Activated CD4-positive, CD25-positive, alpha-beta regulatory T cell (primary cell): Measurements from ENCODE around the gene WFDC1.

Experiments
- DNase-seq, 4 experiments: peaks; one replicate each; lab custom pipeline; 2025; lab: John Stamatoyannopoulos, UW

Gene WFDC1

GRCh38 chr16:84272740-84273320, 21.8 kb upstream of the WFDC1 start:
- no peak for DNase-seq

- DNase-seq, result no peak
Measured at GRCh38 chr16:84274515-84274914, 20.2 kb upstream of the WFDC1 start.

GRCh38 chr16:84275585-84276151, 19.0 kb upstream of the WFDC1 start:
- no peak for DNase-seq

GRCh38 chr16:84277244-84277823, 17.3 kb upstream of the WFDC1 start:
- peak; percentile 29 to 59 (median 48) for DNase-seq

DNA sequence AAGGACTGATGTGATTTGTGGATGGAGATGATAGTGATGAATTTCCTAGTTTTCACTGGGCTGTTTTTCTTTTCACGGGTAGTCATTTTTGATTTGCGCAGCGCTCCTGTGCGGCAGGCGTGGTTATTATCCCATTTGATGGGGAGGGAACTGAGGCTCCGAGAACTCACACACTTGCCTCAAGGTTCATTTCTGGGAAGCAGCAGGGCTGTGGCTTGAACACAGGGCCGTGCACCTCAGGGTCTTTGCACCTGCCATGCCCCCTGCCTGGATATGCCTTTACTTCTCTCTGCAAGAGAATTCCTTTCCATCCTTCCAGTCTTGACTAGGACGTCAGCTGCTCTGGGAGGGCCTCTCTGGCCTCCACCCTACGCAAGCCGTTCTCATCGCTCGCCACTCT, 16.3 kb upstream of the WFDC1 start:
- no peak for DNase-seq

DNA sequence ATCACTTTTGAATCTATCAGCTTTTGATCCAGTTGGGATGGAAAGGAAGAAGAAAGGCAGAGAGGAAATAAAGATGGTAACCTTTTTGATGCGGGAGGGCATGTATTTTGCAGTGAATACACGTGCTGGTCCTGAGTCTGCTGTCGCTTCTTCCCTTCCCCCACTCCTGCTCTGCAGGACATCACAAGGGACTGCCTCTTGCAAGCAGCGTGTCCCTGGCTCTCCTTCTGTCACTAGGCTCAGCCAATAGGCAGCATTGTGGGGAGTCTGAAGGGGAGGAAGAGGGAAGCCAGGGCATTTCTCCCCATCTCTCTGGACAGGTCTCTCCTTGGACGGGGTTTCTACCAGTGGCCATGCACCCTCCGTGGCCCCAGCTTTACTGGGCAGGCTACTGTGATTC, 15.7 kb upstream of the WFDC1 start:
- no peak for DNase-seq

DNA sequence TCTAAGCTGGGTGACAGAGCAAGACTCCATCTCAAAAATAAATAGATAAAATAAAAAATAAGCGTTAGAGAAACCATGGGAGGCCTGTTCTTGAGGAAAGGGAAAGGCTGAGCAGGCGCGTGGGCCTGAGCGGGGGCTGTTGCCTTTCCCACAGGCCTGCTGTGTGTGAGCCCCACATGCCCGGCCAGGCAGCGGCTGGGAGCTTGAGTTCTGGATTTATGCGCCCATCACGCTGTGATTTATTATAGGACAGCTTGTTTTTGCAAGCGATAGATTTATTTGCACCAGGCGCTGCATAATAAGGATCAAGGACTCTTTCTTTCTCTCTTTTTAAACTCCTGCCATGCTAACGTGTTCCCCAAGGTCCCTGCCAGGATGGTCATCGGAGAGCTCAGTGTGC, 14.8 kb upstream of the WFDC1 start:
- DNase-seq, result no peak

- no peak for DNase-seq
Measured at GRCh38 chr16:84281074-84281473, 13.6 kb upstream of the WFDC1 start.

DNA sequence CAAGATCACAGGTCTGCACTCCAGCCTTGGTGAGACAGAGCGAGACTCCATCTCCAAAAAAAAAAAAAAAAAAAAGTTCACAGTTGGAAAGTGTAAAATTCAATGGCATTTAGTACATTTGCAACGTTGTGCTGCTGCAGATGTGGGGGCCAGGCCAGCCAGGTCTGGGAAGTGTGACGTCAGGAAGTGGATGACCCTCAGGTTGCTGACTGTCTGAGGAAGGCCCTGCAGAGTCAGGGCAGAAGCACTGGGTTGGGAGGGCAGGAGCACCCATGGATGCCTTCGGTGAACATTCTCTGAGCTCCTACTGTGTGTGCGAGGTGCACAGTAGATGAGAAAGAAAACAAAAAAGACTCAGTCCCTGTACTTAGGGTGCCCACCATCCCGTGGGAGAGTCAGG, 12.1 kb upstream of the WFDC1 start:
- DNase-seq, result no peak

- no peak for DNase-seq
Measured at GRCh38 chr16:84283314-84284153, 11.1 kb upstream of the WFDC1 start.

- no peak for DNase-seq
Measured at GRCh38 chr16:84284154-84284722, 10.4 kb upstream of the WFDC1 start.

GRCh38 chr16:84286578-84287240, 8.0 kb upstream of the WFDC1 start:
- DNase-seq, result no peak

DNA sequence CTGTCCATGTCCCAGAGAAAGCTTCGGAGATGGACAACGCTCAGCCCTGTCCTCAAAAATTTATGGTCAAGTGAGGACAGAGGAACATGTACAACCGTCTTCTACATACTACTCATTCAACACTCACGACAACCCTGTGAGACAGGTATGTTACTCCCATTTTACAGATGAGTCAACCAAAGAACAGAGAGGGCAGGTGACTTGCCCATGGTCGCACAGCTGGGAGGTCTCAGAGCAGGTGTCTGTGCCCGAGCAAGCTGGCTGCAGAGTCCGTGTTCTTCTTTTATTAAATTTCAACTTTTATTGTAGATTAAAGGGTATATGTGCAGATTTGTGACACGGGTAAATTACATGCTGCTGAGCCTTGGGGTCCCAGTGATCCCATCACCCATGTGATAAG, 5.8 kb upstream of the WFDC1 start:
- DNase-seq, result no peak

GRCh38 chr16:84291226-84291625, 3.5 kb upstream of the WFDC1 start:
- DNase-seq, result no peak

GRCh38 chr16:84292011-84292410, 2.7 kb upstream of the WFDC1 start:
- DNase-seq, result no peak

DNA sequence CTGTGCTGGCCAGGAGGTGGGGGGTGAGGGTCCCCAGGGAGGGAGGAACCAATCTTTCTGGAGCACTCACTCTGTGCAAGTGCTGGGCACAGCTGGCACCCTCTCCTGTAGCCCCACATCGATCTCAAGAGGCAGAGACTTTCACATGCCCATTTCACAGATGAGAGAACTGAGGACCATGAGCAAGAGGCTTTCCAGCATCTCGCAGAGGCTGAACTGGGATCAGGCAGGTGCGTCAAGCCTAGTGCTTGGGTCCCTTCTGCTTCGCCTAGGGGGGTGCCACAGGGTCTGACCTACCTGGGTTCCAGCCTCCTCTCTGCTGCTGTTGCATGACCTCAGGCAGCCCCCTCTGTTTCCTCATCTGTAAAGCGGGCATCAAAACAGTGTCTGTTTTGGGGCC, 1.3 kb upstream of the WFDC1 start:
- no peak for DNase-seq

GRCh38 chr16:84294117-84294516, 561 bp upstream of the WFDC1 start:
- DNase-seq, result no peak

DNA sequence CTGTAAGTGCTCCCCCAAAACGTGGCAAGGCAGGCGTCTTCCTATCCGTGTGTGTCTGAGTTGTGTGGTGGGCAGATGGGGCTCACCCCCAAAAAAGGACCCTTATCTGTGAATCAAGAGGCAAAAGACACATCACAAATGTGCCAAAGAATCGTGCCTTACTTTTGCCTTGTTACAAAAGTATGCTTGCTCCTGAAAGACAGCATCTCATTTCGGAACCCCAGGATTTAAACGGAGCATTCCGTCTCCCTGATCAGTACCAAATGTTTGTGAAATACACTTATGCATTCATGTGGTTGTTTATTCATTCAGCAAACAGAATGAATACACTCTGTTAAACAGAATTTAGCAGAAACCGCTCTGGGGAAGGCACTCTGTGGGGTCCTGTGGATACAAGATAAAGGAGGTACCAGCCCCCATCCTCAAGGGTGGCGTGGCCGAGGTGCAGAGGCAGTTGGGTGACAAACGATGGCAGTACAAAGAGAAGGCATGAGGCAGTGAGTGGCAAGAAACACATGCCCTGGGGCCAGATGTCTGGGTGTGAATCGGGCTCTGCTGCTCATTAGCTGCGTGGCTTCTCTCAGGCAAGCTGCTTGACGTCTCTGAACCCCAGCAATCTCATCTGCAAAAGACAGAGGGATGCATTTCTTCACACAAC, 654 bp downstream of the WFDC1 start:
- DNase-seq, result no peak

DNA sequence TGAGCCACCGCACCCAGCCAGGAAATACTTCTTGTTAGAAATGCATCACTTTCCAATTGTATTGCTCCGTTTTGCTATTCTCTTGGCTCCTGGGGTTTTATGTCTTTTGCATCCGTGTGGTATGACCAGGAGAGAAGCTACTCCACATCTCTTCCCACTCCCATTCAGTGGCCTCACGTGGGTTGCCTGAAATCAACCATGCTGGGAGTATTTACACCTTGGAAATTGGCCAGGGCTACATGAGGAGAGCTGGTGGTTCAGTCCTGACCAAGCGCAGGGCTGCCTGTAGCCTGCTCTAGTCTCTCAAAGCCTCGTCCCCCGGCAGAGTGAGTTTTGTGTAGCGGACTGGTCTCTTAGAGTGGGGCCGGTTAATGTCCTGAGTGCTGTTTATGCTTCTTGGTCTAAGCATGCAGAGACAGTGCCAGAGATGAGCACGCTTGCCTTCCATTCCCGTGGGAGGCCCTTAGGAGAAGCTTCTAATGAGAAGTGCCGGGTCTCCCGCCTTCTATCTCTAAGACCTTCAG, 3.8 kb downstream of the WFDC1 start:
- DNase-seq, result no peak

GRCh38 chr16:84299734-84300440, 5.2 kb downstream of the WFDC1 start:
- DNase-seq, result no peak
